AG09319 (cell line): Measurements from ENCODE around the gene SEMA4A.
A peak's percentile ranks its signal among the peaks of the same experiment; 100 is the strongest.

Experiments
- DNase-seq: peaks from one replicate; pipeline ENCODE4 v3.0.0-alpha.2; 2010; ENCODE audit warnings: low read depth; ENCODE audit errors: extremely low read depth
- CTCF ChIP-seq: IDR thresholded peaks from 2 replicates; pipeline ENCODE4 v1.5.1; 2011; ENCODE audit warnings: low read depth, mild to moderate bottlenecking, inconsistent platforms, low read length, moderate library complexity

SEMA4A gene

GRCh38 chr1:156110252-156110651 is 43.1 kb upstream of the SEMA4A start:
- no peak for TF ChIP-seq CTCF
- DNase-seq, result no peak

- no peak for DNase-seq
- TF ChIP-seq CTCF, result no peak
Measured at GRCh38 chr1:156111355-156111962, 41.9 kb upstream of the SEMA4A start.

- DNase-seq, result no peak
Measured at GRCh38 chr1:156112276-156113137, 40.9 kb upstream of the SEMA4A start.

GRCh38 chr1:156113282-156113950 is 40.0 kb upstream of the SEMA4A start:
- TF ChIP-seq CTCF, result no peak
- DNase-seq, result no peak

More at GRCh38 chr1:156112276-156113137, 40.9 kb upstream of the SEMA4A start:
- TF ChIP-seq CTCF, result no peak

GRCh38 chr1:156114101-156114918 is 39.1 kb upstream of the SEMA4A start, which contains the start of gene LMNA:
TSS of gene LMNA (plus strand) at chr1:156114711. CDS start at chr1:156114919, 208 bp downstream.
- peak; percentile 94 for DNase-seq
- TF ChIP-seq CTCF, result no peak; the same call in 1 of the 2 replicates

GRCh38 chr1:156114919-156115513 is 38.4 kb upstream of the SEMA4A start:
- no peak for TF ChIP-seq CTCF
- no peak for DNase-seq
